HEK293 (cell line): ENCODE measurements around the gene CCDC9.

Experiments used
- ATF2 ChIP-seq: fragments of 450-650 bp; formaldehyde crosslinking; IDR thresholded peaks from 2 replicates; pipeline ENCODE4 v1.5.1; 2016; ENCODE audit warnings: missing biosample characterization, missing genetic modification characterization, low read depth
- GLIS2 ChIP-seq: fragments of 450-650 bp; formaldehyde crosslinking; IDR thresholded peaks from 2 replicates; pipeline ENCODE4 v1.5.1; 2016; ENCODE audit warnings: missing biosample characterization, missing genetic modification characterization
- INSM2 ChIP-seq: fragments of 450-650 bp; formaldehyde crosslinking; IDR thresholded peaks from 2 replicates; pipeline ENCODE4 v1.5.1; 2016; ENCODE audit warnings: missing biosample characterization, missing genetic modification characterization
- PRDM2 ChIP-seq: fragments of 450-650 bp; formaldehyde crosslinking; IDR thresholded peaks from 2 replicates; pipeline ENCODE4 v1.5.1; 2016; ENCODE audit warnings: missing biosample characterization, missing genetic modification characterization, borderline replicate concordance
- REST ChIP-seq: fragments of 450-650 bp; formaldehyde crosslinking; IDR thresholded peaks from 2 replicates; pipeline ENCODE4 v1.5.1; 2016; ENCODE audit warnings: missing biosample characterization, missing genetic modification characterization
- SETDB1 ChIP-seq: IDR thresholded peaks from one replicate; pipeline ENCODE4 v1.6.1; 2017; ENCODE audit warnings: mild to moderate bottlenecking, low read length, moderate library complexity, mixed read lengths; ENCODE audit not compliant: insufficient read length
- TCF7L2 ChIP-seq: IDR thresholded peaks from 2 replicates; pipeline ENCODE4 v1.6.1; 2011; ENCODE audit warnings: low read depth, mild to moderate bottlenecking, inconsistent platforms, low read length, moderate library complexity, borderline replicate concordance
- ZBTB11 ChIP-seq: fragments of 450-650 bp; formaldehyde crosslinking; conservative IDR thresholded peaks from 2 replicates; pipeline ENCODE4 v1.5.1; 2016; ENCODE audit warnings: low read depth, missing biosample characterization, missing genetic modification characterization
- ZBTB17 ChIP-seq: fragments of 450-650 bp; formaldehyde crosslinking; IDR thresholded peaks from 2 replicates; pipeline ENCODE4 v1.5.1; 2016; ENCODE audit warnings: missing biosample characterization, missing genetic modification characterization
- ZBTB21 ChIP-seq: fragments of 450-650 bp; formaldehyde crosslinking; IDR thresholded peaks from 2 replicates; pipeline ENCODE4 v1.5.1; 2017; ENCODE audit warnings: missing biosample characterization, missing genetic modification characterization
- ZFHX2 ChIP-seq: fragments of 450-650 bp; formaldehyde crosslinking; conservative IDR thresholded peaks from 2 replicates; pipeline ENCODE4 v1.5.1; 2016; ENCODE audit warnings: missing biosample characterization, missing genetic modification characterization
- ZNF211 ChIP-seq: fragments of 450-650 bp; formaldehyde crosslinking; IDR thresholded peaks from 2 replicates; pipeline ENCODE4 v1.5.1; 2016; ENCODE audit warnings: low read depth, missing biosample characterization, missing genetic modification characterization
- ZNF214 ChIP-seq: fragments of 450-650 bp; formaldehyde crosslinking; IDR thresholded peaks from 2 replicates; pipeline ENCODE4 v1.5.1; 2017; ENCODE audit warnings: missing biosample characterization, mild to moderate bottlenecking, missing genetic modification characterization, borderline replicate concordance
- ZNF518A ChIP-seq: fragments of 450-650 bp; formaldehyde crosslinking; conservative IDR thresholded peaks from 2 replicates; pipeline ENCODE4 v1.5.1; 2016; ENCODE audit warnings: low read depth, missing biosample characterization, missing genetic modification characterization
- ZNF544 ChIP-seq: fragments of 450-650 bp; formaldehyde crosslinking; IDR thresholded peaks from 2 replicates; pipeline ENCODE4 v1.5.0; 2017; ENCODE audit warnings: missing biosample characterization, missing genetic modification characterization
- ZNF768 ChIP-seq: fragments of 450-650 bp; formaldehyde crosslinking; IDR thresholded peaks from 2 replicates; pipeline ENCODE4 v1.5.1; 2018; ENCODE audit warnings: missing biosample characterization, mild to moderate bottlenecking, missing genetic modification characterization

The CCDC9 gene

GRCh38 chr19:47253467-47253881 is 2.9 kb upstream of the CCDC9 start (continued):
- TF ChIP-seq ZNF214, result no peak
- peak; percentile 30; the same call in 1 of the 2 replicates for TF ChIP-seq ZNF518A (tag by site-specific recombination)
- TF ChIP-seq REST (tag by site-specific recombination), result no peak
- peak; percentile 88 for TF ChIP-seq ZBTB17
- no peak for TF ChIP-seq TCF7L2
- no peak for TF ChIP-seq ZNF211
- TF ChIP-seq PRDM2 (tag by site-specific recombination), result no peak
- no peak for TF ChIP-seq GLIS2 (tag by site-specific recombination)
- TF ChIP-seq ZBTB11 (tag by site-specific recombination), result no peak
- TF ChIP-seq ZFHX2 (tag by site-specific recombination), result peak; percentile 60; the same call in 1 of the 2 replicates
- no peak for TF ChIP-seq ZNF768 (tag by site-specific recombination)
- TF ChIP-seq ZBTB21, result peak; percentile 58
- TF ChIP-seq SETDB1, result no peak
- TF ChIP-seq ATF2, result no peak
- TF ChIP-seq INSM2, result peak; percentile 96
- no peak for TF ChIP-seq ZNF544 (tag by site-specific recombination)
